ENCODE measurements around the gene LGALS7. TPM values are rescaled to one million over a fixed set of nuclear protein-coding genes. Genes with fewer than 3 reads are reported as not detected.
"Not testable (repeated sequence)": the region's sequence is repeated elsewhere in the genome, so short reads cannot be mapped to it uniquely, and the experiment has no call there.

The LGALS7 gene
- polyA plus RNA-seq, 1 experiment: not detected

GRCh38 chr19:38759590-38760003, 13.7 kb downstream of the LGALS7 start:
- ChIA-PET POLR2A (no interaction called here), CTCF (no interaction called here)
- no peak for DNase-seq (ENCODE audit: low read depth)
- Histone ChIP-seq H3K27me3 (ENCODE audit: control insufficient read depth, insufficient read depth, low read length) (no peaks in the 10 kb centered on the region), H3K4me3 (ENCODE audit: low read depth, low read length) (no peak overlapping the region), H3K36me3 (ENCODE audit: control insufficient read depth, insufficient read depth, low read length) (no peaks in the 10 kb centered on the region)
- TF ChIP-seq CTCF (IDR thresholded peaks at IDR 0.05; ENCODE audit: insufficient read depth, low read depth, low read length): no peak

GRCh38 chr19:38754196-38754595, 19.1 kb downstream of the LGALS7 start:
- POLR2A ChIA-PET; DNase-seq (ENCODE audit: low read depth); H3K27me3 ChIP-seq (ENCODE audit: control insufficient read depth, insufficient read depth, low read length); H3K36me3 ChIP-seq (ENCODE audit: control insufficient read depth, insufficient read depth, low read length); H3K4me3 ChIP-seq (ENCODE audit: low read depth, low read length); CTCF ChIA-PET: not testable (repeated sequence)

GRCh38 chr19:38753783-38754182, 19.5 kb downstream of the LGALS7 start:
- H3K27me3 ChIP-seq (ENCODE audit: control insufficient read depth, insufficient read depth, low read length); CTCF ChIA-PET; DNase-seq (ENCODE audit: low read depth); H3K36me3 ChIP-seq (ENCODE audit: control insufficient read depth, insufficient read depth, low read length); POLR2A ChIA-PET; H3K4me3 ChIP-seq (ENCODE audit: low read depth, low read length): not testable (repeated sequence)

GRCh38 chr19:38745316-38745715, 28.0 kb downstream of the LGALS7 start:
- POLR2A ChIA-PET: no interaction called here
- Histone ChIP-seq H3K36me3 (ENCODE audit: control insufficient read depth, insufficient read depth, low read length) (no peaks in the 10 kb centered on the region), H3K27me3 (ENCODE audit: control insufficient read depth, insufficient read depth, low read length) (no peaks in the 10 kb centered on the region), H3K4me3 (ENCODE audit: low read depth, low read length) (no peak overlapping the region)
- CTCF ChIA-PET: no interaction called here
- DNase-seq (ENCODE audit: low read depth): no peak
- TF ChIP-seq CTCF (IDR thresholded peaks at IDR 0.05; ENCODE audit: insufficient read depth, low read depth, low read length): no peak

GRCh38 chr19:38744874-38745273, 28.4 kb downstream of the LGALS7 start:
- ChIA-PET POLR2A (no interaction called here), CTCF (no interaction called here)
- no peak for TF ChIP-seq CTCF (IDR thresholded peaks at IDR 0.05; ENCODE audit: insufficient read depth, low read depth, low read length)
- Histone ChIP-seq H3K4me3 (ENCODE audit: low read depth, low read length) (no peak overlapping the region), H3K27me3 (ENCODE audit: control insufficient read depth, insufficient read depth, low read length) (no peaks in the 10 kb centered on the region), H3K36me3 (ENCODE audit: control insufficient read depth, insufficient read depth, low read length) (no peaks in the 10 kb centered on the region)
- DNase-seq (ENCODE audit: low read depth): no peak

- H3K36me3 ChIP-seq (ENCODE audit: control insufficient read depth, insufficient read depth, low read length): no peaks in the 10 kb centered on the region
- no peaks in the 10 kb centered on the region for H3K27me3 ChIP-seq (ENCODE audit: control insufficient read depth, insufficient read depth, low read length)
- CTCF ChIA-PET: no interaction called here
- POLR2A ChIA-PET: no interaction called here
- no peak for DNase-seq (ENCODE audit: low read depth)
- no peak for TF ChIP-seq CTCF (IDR thresholded peaks at IDR 0.05; ENCODE audit: insufficient read depth, low read depth, low read length)
- no peak within 1 kb of the TSS for H3K4me3 ChIP-seq (ENCODE audit: low read depth, low read length)
Observed at GRCh38 chr19:38744298-38744681, 29.0 kb downstream of the LGALS7 start, which contains the start of gene CAPN12. CAPN12 (minus strand) TSS chr19:38744474; CDS start chr19:38744165, 309 bp downstream.
